K562 (cell line): ENCODE data around the gene ACTN3. TPM values are rescaled to one million over a fixed set of nuclear protein-coding genes. Genes with fewer than 3 reads are reported as not detected.
A peak's percentile ranks its signal among the peaks of the same experiment; 100 is the strongest.

Source experiments
- ATAC-seq: fragments of 200-7000 bp; cut with Tn5 transposase; 3 replicates; pipeline ENCODE4 v1.9.1; 2020; ENCODE audit warnings: moderate library complexity
- BruUV-seq: library from RNA; stranded (reverse); fragments of 400-500 nt; replicated peaks from 2 replicates; lab custom pipeline; 2021; lab: Mats Ljungman, UMichigan
- CTCF ChIA-PET: fragments of 300-600 bp; formaldehyde crosslinking; extraction: SDS; loops from one replicate; lab custom pipeline; 2021; ENCODE audit warnings: low intra/inter-chr PET ratio; lab: Yijun Ruan, JAX
- POLR2A ChIA-PET: fragments of 300-600, 350-650 bp; sonication (Branson Sonifier 250); formaldehyde crosslinking; extraction: SDS; loops from one replicate; lab custom pipeline; 2021; ENCODE audit warnings: antibody characterized with exemption, inconsistent platforms; lab: Yijun Ruan, JAX
- DNase-seq, 4 experiments: peaks; one replicate each; pipeline versions ENCODE4 v3.0.0 to v3.0.0-alpha.2; 2011 to 2018; ENCODE audit warnings: low spot score in 3 of 4, mixed read lengths in 3 of 4; ENCODE audit errors: extremely low read depth in 1 of 4
- FAIRE-seq: peaks from 2 replicates; lab custom pipeline; 2011; peaks lifted over from hg19 to GRCh38; lab: Jason Lieb, UNC
- H2AFZ ChIP-seq: 2 replicates; pipeline ENCODE4 v1.6.0; 2011; ENCODE audit warnings: low read depth, low read length, control low read depth, inconsistent platforms
- H3K27ac ChIP-seq: fragments of 200-600 bp; 3 replicates; pipeline ENCODE4 v1.8.0; 2011; ENCODE audit warnings: low read depth, mild to moderate bottlenecking, control low read depth, inconsistent platforms, low read length, moderate library complexity, mixed read lengths; ENCODE audit errors: extremely low read depth
- H3K27me3 ChIP-seq, 2 experiments: fragments of 300-600 bp in 1 of 2; 2 replicates in 1 of 2; 3 replicates in 1 of 2; pipeline versions ENCODE4 v1.6.0 to v1.8.0; 2011; ENCODE audit warnings: inconsistent platforms in 2 of 2, low read length in 2 of 2, mild to moderate bottlenecking in 1 of 2, mixed read lengths in 1 of 2, moderate library complexity in 1 of 2; ENCODE audit not compliant: control insufficient read depth in 2 of 2, insufficient read depth in 2 of 2
- H3K36me3 ChIP-seq: fragments of 300-600 bp; 3 replicates; pipeline ENCODE4 v1.8.0; 2011; ENCODE audit warnings: mild to moderate bottlenecking, low read length, inconsistent platforms; ENCODE audit not compliant: control insufficient read depth, insufficient read depth
- H3K4me1 ChIP-seq, 2 experiments: fragments of 200-600 bp in 1 of 2; replicated peaks in 1 of 2; 2 replicates in 1 of 2; 3 replicates in 1 of 2; pipeline versions ENCODE4 v1.5.1 to v1.8.0; 2011; ENCODE audit warnings: inconsistent platforms in 2 of 2, low read length in 2 of 2, mild to moderate bottlenecking in 1 of 2, mixed read lengths in 1 of 2, moderate library complexity in 1 of 2; ENCODE audit not compliant: control insufficient read depth in 2 of 2, insufficient read depth in 2 of 2
- H3K4me2 ChIP-seq: 2 replicates; pipeline ENCODE4 v1.6.1; 2011; ENCODE audit warnings: low read length, control low read depth, inconsistent platforms, mixed read lengths; ENCODE audit not compliant: insufficient read depth
- H3K4me3 ChIP-seq: fragments of 200-600 bp; sonication (generic), shearing (Covaris generic); 2 replicates; pipeline ENCODE4 v1.5.1; 2016; ENCODE audit warnings: control low read depth, inconsistent platforms
- H3K79me2 ChIP-seq: fragments of 200-600 bp; 3 replicates; pipeline ENCODE4 v1.8.0; 2011; ENCODE audit warnings: low read length, inconsistent platforms; ENCODE audit not compliant: control insufficient read depth, insufficient read depth
- H3K9ac ChIP-seq, 2 experiments: 2 replicates each; pipeline versions ENCODE4 v1.6.0 to v1.6.1; 2011; ENCODE audit warnings: low read depth in 2 of 2, low read length in 2 of 2, control low read depth in 1 of 2, inconsistent platforms in 1 of 2, mild to moderate bottlenecking in 1 of 2, mixed read lengths in 1 of 2; ENCODE audit not compliant: insufficient read depth in 1 of 2
- H3K9me1 ChIP-seq: one replicate; pipeline ENCODE4 v1.6.0; 2011; ENCODE audit warnings: inconsistent platforms, mild to moderate bottlenecking, low read length, moderate library complexity; ENCODE audit not compliant: control insufficient read depth, insufficient read depth
- H3K9me3 ChIP-seq: replicated peaks from 2 replicates; pipeline ENCODE4 v1.5.1; 2011; ENCODE audit warnings: low read depth, low read length, inconsistent platforms; ENCODE audit not compliant: control insufficient read depth, insufficient read depth
- H4K20me1 ChIP-seq: replicated peaks from 2 replicates; pipeline ENCODE4 v1.6.1; 2011; ENCODE audit warnings: low read length, inconsistent platforms, mixed read lengths; ENCODE audit not compliant: control insufficient read depth, insufficient read depth
- BRCA1 ChIP-seq, 2 experiments: fragments of 450-650 bp in 1 of 2; sonication (generic) in 1 of 2; formaldehyde crosslinking in 1 of 2; IDR thresholded peaks; 2 replicates each; pipeline versions ENCODE4 v1.5.0 to v1.6.1; 2017 to 2020; ENCODE audit warnings: mild to moderate bottlenecking in 1 of 2, missing genetic modification reagents in 1 of 2
- CBFA2T2 ChIP-seq: fragments of 450-650 bp; conservative IDR thresholded peaks from 2 replicates; pipeline ENCODE4 v1.6.1; 2017; ENCODE audit warnings: mild to moderate bottlenecking
- CHD4 ChIP-seq: fragments of 200-600 bp; sonication (generic); IDR thresholded peaks from 3 replicates; pipeline ENCODE4 v1.6.1; 2012; ENCODE audit warnings: low read depth, mild to moderate bottlenecking, mixed read lengths, low read length, inconsistent platforms; ENCODE audit not compliant: insufficient read depth, insufficient replicate concordance, poor library complexity, severe bottlenecking
- EWSR1 ChIP-seq: fragments of 450-650 bp; IDR thresholded peaks from 2 replicates; pipeline ENCODE4 v1.6.1; 2018; ENCODE audit warnings: borderline replicate concordance, mild to moderate bottlenecking, low read depth, moderate library complexity; ENCODE audit not compliant: partially characterized antibody
- GATAD2A ChIP-seq: fragments of 450-650 bp; IDR thresholded peaks from 2 replicates; pipeline ENCODE4 v1.6.1; 2017
- GTF2B ChIP-seq: IDR thresholded peaks from 2 replicates; pipeline ENCODE4 v1.6.1; 2011; ENCODE audit not compliant: insufficient read length; ENCODE audit errors: extremely low read depth
- HDAC3 ChIP-seq: fragments of 450-650 bp; IDR thresholded peaks from 2 replicates; pipeline ENCODE4 v1.6.1; 2018; ENCODE audit warnings: borderline replicate concordance, mild to moderate bottlenecking, moderate library complexity; ENCODE audit not compliant: partially characterized antibody
- NCOA4 ChIP-seq: fragments of 450-650 bp; IDR thresholded peaks from 2 replicates; pipeline ENCODE4 v1.6.1; 2018; ENCODE audit warnings: mild to moderate bottlenecking; ENCODE audit not compliant: partially characterized antibody
- NELFE ChIP-seq: IDR thresholded peaks from 2 replicates; pipeline ENCODE4 v1.6.1; 2011; ENCODE audit warnings: mild to moderate bottlenecking; ENCODE audit not compliant: insufficient read depth, insufficient read length
- RNF2 ChIP-seq: sonication (generic); IDR thresholded peaks from 2 replicates; pipeline ENCODE4 v1.6.1; 2016
- SRSF7 ChIP-seq: fragments of 200-400 bp; formaldehyde crosslinking; optimal IDR thresholded peaks from 2 replicates; pipeline ENCODE3; 2017; ENCODE audit warnings: mild to moderate bottlenecking, low read depth, low read length
- ZBED1 ChIP-seq: IDR thresholded peaks from 2 replicates; pipeline ENCODE4 v1.6.1; 2014
- ZNF165 ChIP-seq: fragments of 250-450 bp; sonication (Bioruptor Pico); IDR thresholded peaks from 2 replicates; pipeline ENCODE4 v1.4.0; 2020; ENCODE audit warnings: borderline replicate concordance
- ZNF253 ChIP-seq: fragments of 250-450 bp; sonication (Bioruptor Pico); conservative IDR thresholded peaks from 2 replicates; pipeline ENCODE4 v1.6.1; 2021; ENCODE audit warnings: mild to moderate bottlenecking
- ZNF740 ChIP-seq, 3 experiments: fragments of 200-800 bp in 1 of 3; sonication (Bioruptor generic) in 1 of 3; sonication (generic) in 1 of 3; formaldehyde crosslinking in 1 of 3; IDR thresholded peaks; 2 replicates each; pipeline versions ENCODE4 v1.6.1 to v1.8.0; 2016 to 2022; ENCODE audit warnings: mild to moderate bottlenecking in 2 of 3, missing compliant biosample characterization in 2 of 3, missing genetic modification characterization in 2 of 3, missing genetic modification reagents in 1 of 3
- WGBS: fragments of 100-300 bp; shearing (Covaris generic); methylation state at CpG from one replicate; pipeline ENCODE4 v1.1.6; 2016; ENCODE audit warnings: low coverage, mixed read lengths; ENCODE audit not compliant: insufficient coverage; ENCODE audit errors: missing lambda C conversion rate; 5-methylcytosine and 5-hydroxymethylcytosine counted together
- in situ Hi-C: fragments of 300-500 bp; cut with MboI; formaldehyde crosslinking; loops from 4 replicates; pipeline ENCODE4 v1.15.0; 2018; ENCODE audit warnings: inconsistent platforms, mixed read lengths
- intact Hi-C: fragments of 100-400 bp; cut with micrococcal nuclease; formaldehyde crosslinking; loops from 2 replicates; pipeline ENCODE4 v1.14.2; 2022
- polyA plus RNA-seq, 8 experiments: library from polyadenylated mRNA; depleted of rRNA in 4 of 8; stranded (reverse) in 5 of 8; unstranded in 3 of 8; fragments of >200 nt; fragmentation: Nextera tagmentation in 2 of 8; fragmentation: Illumina TruSeq in 1 of 8; extraction: Ambion mirVana in 2 of 8; extraction: Trizol in 1 of 8; gene quantifications; 2 replicates each; pipeline versions ENCODE4 v1.2.1 to v1.2.3, GENCODE V29; 2011 to 2014; ENCODE audit warnings: inconsistent platforms in 1 of 8, missing spikeins in 1 of 8
- total RNA-seq, 7 experiments: library from RNA; depleted of rRNA in 6 of 7; stranded (reverse); fragments of >200 nt in 6 of 7; fragmentation: Illumina TruSeq in 2 of 7; extraction: Trizol in 2 of 7; gene quantifications; 2 replicates each; pipeline versions ENCODE4 v1.2.1 to v1.2.3, GENCODE V29; 2011 to 2021; ENCODE audit warnings: low replicate concordance in 1 of 7
- TF ChIP-seq, protein P1 (sequence below): IDR thresholded peaks from 2 replicates; pipeline ENCODE4 v1.6.1; 2016; ENCODE audit warnings: missing genetic modification characterization, missing compliant biosample characterization
- TF ChIP-seq, protein P2 (sequence below): fragments of 250-450 bp; sonication (Bioruptor Pico); IDR thresholded peaks from 2 replicates; pipeline ENCODE4 v1.4.0; 2020; ENCODE audit warnings: borderline replicate concordance

Gene ACTN3
- total and polyA plus RNA-seq, 9 of the 15 experiments (the other 6 are each of a cell fraction or from before 2014, with no cell fraction given): not detected

DNA sequence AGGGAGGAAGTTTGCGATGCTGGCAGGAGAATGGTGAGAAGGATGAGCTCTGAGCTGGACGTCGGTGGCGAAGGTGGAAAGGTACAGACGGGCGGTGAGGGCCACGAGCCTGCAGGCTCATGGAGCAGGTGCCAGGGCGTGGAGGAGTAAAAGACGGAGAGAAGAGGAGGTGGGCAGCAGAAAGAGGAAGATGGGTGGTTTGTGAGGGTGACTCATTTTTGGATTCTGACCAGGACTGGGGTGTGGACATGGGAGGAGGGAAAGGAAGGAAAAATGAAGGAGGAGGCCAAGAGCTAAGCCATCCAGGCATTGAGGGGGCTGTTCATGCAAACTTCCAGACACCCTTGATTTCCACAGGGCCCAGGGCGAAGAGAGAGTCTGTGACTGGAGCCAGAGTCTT lies 4.3 kb upstream of the ACTN3 start:
- H4K20me1 ChIP-seq: no peaks in the 10 kb centered on the region
- peak overlapping the region in 1 of 2 experiments; percentile 32; a peak in 2 of 4 replicates for H3K9ac ChIP-seq
- no peaks in the 10 kb centered on the region for H3K9me1 ChIP-seq
- peaks cover 0 to 36% of the 10 kb centered on the region in 2 experiments; a peak in 3 of 5 replicates for H3K4me1 ChIP-seq
- ChIA-PET POLR2A (interaction anchor here (0.6 to 1.4 kb wide), 5 partner anchors 9 to 96 kb away, joined by 3 to 4 read pairs (median 4); partner anchors contain the start of gene RBM4), CTCF (no interaction called here)
- 65% methylated on average over 10 of the region's 10 CpGs for WGBS
- BruUV-seq: no TSS peak
- FAIRE-seq (no peak), DNase-seq (no peak), ATAC-seq (no peak)
- peaks cover 5% of the 10 kb centered on the region; the same call in 2 of the 3 replicates for H3K36me3 ChIP-seq
- intact Hi-C loops (no loop called here), in situ Hi-C loops (no loop called here)
- H2AFZ ChIP-seq: no peak overlapping the region
- no peak overlapping the region for H3K4me3 ChIP-seq
- no peak overlapping the region for H3K4me2 ChIP-seq
- H3K79me2 ChIP-seq: peaks cover 6% of the 10 kb centered on the region; the same call in 1 of the 3 replicates
- H3K27me3 ChIP-seq: no peaks in the 10 kb centered on the region
- no peak overlapping the region for H3K27ac ChIP-seq
- no peaks in the 10 kb centered on the region for H3K9me3 ChIP-seq
- TF ChIP-seq RNF2 (no peak), NELFE (no peak), BRCA1 (IDR thresholded peaks at IDR 0.05) (no peak), BRCA1 (CRISPR knock-in tag; IDR thresholded peaks at IDR 0.05) (no peak), SRSF7 (no peak), HDAC3 (no peak), ZNF253 (CRISPR knock-in tag) (no peak), GATAD2A (no peak), CHD4 (no peak), ZBED1 (no peak), NCOA4 (no peak), ZNF165 (CRISPR knock-in tag) (no peak), GTF2B (no peak), CBFA2T2 (no peak), ZNF740 (CRISPR knock-in tag; IDR thresholded peaks at IDR 0.05) (no peak), ZNF740 (tag; IDR thresholded peaks at IDR 0.05) (no peak), EWSR1 (no peak)
- TF ChIP-seq, protein P1, sequence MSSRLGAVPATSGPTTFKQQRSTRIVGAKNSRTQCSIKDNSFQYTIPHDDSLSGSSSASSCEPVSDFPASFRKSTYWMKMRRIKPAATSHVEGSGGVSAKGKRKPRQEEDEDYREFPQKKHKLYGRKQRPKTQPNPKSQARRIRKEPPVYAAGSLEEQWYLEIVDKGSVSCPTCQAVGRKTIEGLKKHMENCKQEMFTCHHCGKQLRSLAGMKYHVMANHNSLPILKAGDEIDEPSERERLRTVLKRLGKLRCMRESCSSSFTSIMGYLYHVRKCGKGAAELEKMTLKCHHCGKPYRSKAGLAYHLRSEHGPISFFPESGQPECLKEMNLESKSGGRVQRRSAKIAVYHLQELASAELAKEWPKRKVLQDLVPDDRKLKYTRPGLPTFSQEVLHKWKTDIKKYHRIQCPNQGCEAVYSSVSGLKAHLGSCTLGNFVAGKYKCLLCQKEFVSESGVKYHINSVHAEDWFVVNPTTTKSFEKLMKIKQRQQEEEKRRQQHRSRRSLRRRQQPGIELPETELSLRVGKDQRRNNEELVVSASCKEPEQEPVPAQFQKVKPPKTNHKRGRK: no peak
- TF ChIP-seq, protein P2, sequence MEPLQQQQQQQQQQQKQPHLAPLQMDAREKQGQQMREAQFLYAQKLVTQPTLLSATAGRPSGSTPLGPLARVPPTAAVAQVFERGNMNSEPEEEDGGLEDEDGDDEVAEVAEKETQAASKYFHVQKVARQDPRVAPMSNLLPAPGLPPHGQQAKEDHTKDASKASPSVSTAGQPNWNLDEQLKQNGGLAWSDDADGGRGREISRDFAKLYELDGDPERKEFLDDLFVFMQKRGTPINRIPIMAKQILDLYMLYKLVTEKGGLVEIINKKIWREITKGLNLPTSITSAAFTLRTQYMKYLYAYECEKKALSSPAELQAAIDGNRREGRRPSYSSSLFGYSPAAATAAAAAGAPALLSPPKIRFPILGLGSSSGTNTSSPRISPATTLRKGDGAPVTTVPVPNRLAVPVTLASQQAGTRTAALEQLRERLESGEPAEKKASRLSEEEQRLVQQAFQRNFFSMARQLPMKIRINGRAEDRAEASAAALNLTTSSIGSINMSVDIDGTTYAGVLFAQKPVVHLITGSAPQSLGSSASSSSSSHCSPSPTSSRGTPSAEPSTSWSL (CRISPR knock-in tag): no peak
